ENCODE measurements around the gene SMIM8. TPM values are rescaled to one million over a fixed set of nuclear protein-coding genes. Genes with fewer than 3 reads are reported as not detected.
A peak's percentile ranks its signal among the peaks of the same experiment; 100 is the strongest.

Gene SMIM8, protein sequence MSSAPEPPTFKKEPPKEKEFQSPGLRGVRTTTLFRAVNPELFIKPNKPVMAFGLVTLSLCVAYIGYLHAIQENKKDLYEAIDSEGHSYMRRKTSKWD
- 15.5 TPM for polyA plus RNA-seq (2013, experiment 1 of 2)
- polyA plus RNA-seq (2013, experiment 2 of 2): 15.8 TPM

- Histone ChIP-seq H2BK5ac (ENCODE audit: low read length) (no peak within 1 kb of the TSS), H2AFZ (ENCODE audit: low read length) (peak within 1 kb of the TSS; percentile 98), H3K14ac (ENCODE audit: low read length) (peak within 1 kb of the TSS; percentile 63), H4K91ac (ENCODE audit: low read depth, low read length, poor library complexity) (no peak within 1 kb of the TSS), H3K23ac (ENCODE audit: low read depth, low read length, poor library complexity) (peak within 1 kb of the TSS; percentile 75), H2BK15ac (ENCODE audit: low read length) (no peak within 1 kb of the TSS), H3K79me1 (ENCODE audit: low read depth, low read length) (peaks cover 6% of the 10 kb centered on the region), H2BK12ac (ENCODE audit: low read length) (no peak within 1 kb of the TSS), H3K18ac (ENCODE audit: low read length) (peak within 1 kb of the TSS; percentile 94), H3K27ac (replicated peaks; ENCODE audit: low read length) (peak within 1 kb of the TSS; percentile 31), H4K8ac (ENCODE audit: low read depth, low read length) (peak within 1 kb of the TSS; percentile 82), H3K4ac (ENCODE audit: low read length) (no peak within 1 kb of the TSS), H3K36me3 (replicated peaks in 1 of 2; ENCODE audit: control insufficient read depth in 2 of 2, insufficient read depth in 2 of 2, low read length in 2 of 2) (no peaks in the 10 kb centered on the region), H3K4me2 (ENCODE audit: insufficient read depth, low read length, poor library complexity, severe bottlenecking) (peak within 1 kb of the TSS; percentile 56), H3K9me3 (replicated peaks in 1 of 2; ENCODE audit: control insufficient read depth in 2 of 2, insufficient read depth in 1 of 2, low read depth in 1 of 2, low read length in 2 of 2) (no peaks in the 10 kb centered on the region), H2AK5ac (ENCODE audit: low read depth, low read length) (peak within 1 kb of the TSS; percentile 43), H2BK120ac (ENCODE audit: low read depth, low read length) (no peak within 1 kb of the TSS), H3K4me1 (ENCODE audit: control insufficient read depth in 2 of 2, insufficient read depth in 1 of 2, low read depth in 1 of 2, low read length in 2 of 2) (no peaks in the 10 kb centered on the region), H3K4me3 (ENCODE audit: low read length in 2 of 2) (peak within 1 kb of the TSS; percentile 81 to 99), H3K27me3 (ENCODE audit: control insufficient read depth in 3 of 3, insufficient read depth in 3 of 3, low read depth in 1 of 3, low read length in 3 of 3) (no peaks in the 10 kb centered on the region), H3K9ac (ENCODE audit: low read depth, low read length, poor library complexity) (peak within 1 kb of the TSS; percentile 94)
- no CpG with 5 or more reads among the region's 60 CpGs for WGBS, 2 donors (ENCODE audit: extremely low coverage in 2 of 2, insufficient read length in 2 of 2, insufficient replicate concordance in 1 of 2)
- DNase-seq (ENCODE audit: low spot score): peak; percentile 84
These were observed at the start of gene SMIM8 for GRCh38 chr6:87322304-87323212. Gene SMIM8, plus strand, starts transcription at chr6:87322588. Its CDS starts 14,444 bp downstream, at chr6:87337032.

DNA sequence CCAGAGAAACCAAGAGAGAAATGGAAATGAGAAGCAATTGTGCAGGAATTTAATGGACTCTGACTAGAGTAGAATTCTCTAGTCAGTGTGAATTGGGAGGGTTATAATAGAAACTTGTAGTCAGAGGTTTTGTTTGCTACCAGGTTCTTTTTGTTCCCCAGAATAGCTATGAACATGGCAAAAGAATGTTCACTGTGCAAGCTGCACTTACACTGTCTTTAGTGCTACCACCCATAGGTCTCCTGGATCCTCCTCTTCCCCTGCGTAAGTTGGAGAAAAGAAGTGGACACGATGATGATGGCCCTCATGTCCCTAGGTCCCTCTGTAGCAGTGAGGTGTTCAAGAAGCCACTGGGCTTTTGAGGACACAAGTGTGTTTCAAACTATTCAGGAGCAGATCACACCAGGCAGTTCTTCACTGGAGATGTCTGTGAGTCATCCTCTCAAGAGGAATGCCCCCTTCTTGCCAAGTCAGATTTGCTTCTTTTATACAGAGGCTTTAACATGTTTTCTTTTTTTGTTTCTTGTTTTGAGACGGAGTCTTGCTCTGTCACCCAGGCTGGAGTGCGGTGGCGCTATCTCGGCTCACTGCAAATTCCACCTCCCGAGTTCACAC lies 47.6 kb upstream of the SMIM8 start:
- Histone ChIP-seq H3K4ac (ENCODE audit: low read length) (no peak overlapping the region), H4K8ac (ENCODE audit: low read depth, low read length) (no peak overlapping the region), H3K23ac (ENCODE audit: low read depth, low read length, poor library complexity) (no peak overlapping the region), H2BK15ac (ENCODE audit: low read length) (no peak overlapping the region), H2BK12ac (ENCODE audit: low read length) (no peak overlapping the region), H3K9me3 (replicated peaks in 1 of 2; ENCODE audit: control insufficient read depth in 2 of 2, insufficient read depth in 1 of 2, low read depth in 1 of 2, low read length in 2 of 2) (no peaks in the 10 kb centered on the region), H3K79me1 (ENCODE audit: low read depth, low read length) (no peaks in the 10 kb centered on the region), H2BK5ac (ENCODE audit: low read length) (no peak overlapping the region), H3K36me3 (replicated peaks in 1 of 2; ENCODE audit: control insufficient read depth in 2 of 2, insufficient read depth in 2 of 2, low read length in 2 of 2) (no peaks in the 10 kb centered on the region), H3K27ac (replicated peaks; ENCODE audit: low read length) (no peak overlapping the region), H3K4me1 (ENCODE audit: control insufficient read depth in 2 of 2, insufficient read depth in 1 of 2, low read depth in 1 of 2, low read length in 2 of 2) (peaks cover 0 to 2% of the 10 kb centered on the region in 2 donors), H3K4me3 (ENCODE audit: low read length in 2 of 2) (no peak overlapping the region), H2AK5ac (ENCODE audit: low read depth, low read length) (no peak overlapping the region), H3K27me3 (ENCODE audit: control insufficient read depth in 3 of 3, insufficient read depth in 3 of 3, low read depth in 1 of 3, low read length in 3 of 3) (no peaks in the 10 kb centered on the region), H3K18ac (ENCODE audit: low read length) (no peak overlapping the region), H3K9ac (ENCODE audit: low read depth, low read length, poor library complexity) (no peak overlapping the region), H4K91ac (ENCODE audit: low read depth, low read length, poor library complexity) (no peak overlapping the region), H3K14ac (ENCODE audit: low read length) (no peak overlapping the region), H3K4me2 (ENCODE audit: insufficient read depth, low read length, poor library complexity, severe bottlenecking) (no peak overlapping the region), H2AFZ (ENCODE audit: low read length) (no peak overlapping the region), H2BK120ac (ENCODE audit: low read depth, low read length) (no peak overlapping the region)
- no CpG with 5 or more reads among the region's 7 CpGs for WGBS, 2 donors (ENCODE audit: extremely low coverage in 2 of 2, insufficient read length in 2 of 2, insufficient replicate concordance in 1 of 2)
- DNase-seq (ENCODE audit: low spot score): no peak

- H2BK15ac ChIP-seq (ENCODE audit: low read length): no peak overlapping the region
- no peak for DNase-seq (ENCODE audit: low spot score)
These were observed 45.8 kb upstream of the SMIM8 start for GRCh38 chr6:87276624-87277023.

DNA sequence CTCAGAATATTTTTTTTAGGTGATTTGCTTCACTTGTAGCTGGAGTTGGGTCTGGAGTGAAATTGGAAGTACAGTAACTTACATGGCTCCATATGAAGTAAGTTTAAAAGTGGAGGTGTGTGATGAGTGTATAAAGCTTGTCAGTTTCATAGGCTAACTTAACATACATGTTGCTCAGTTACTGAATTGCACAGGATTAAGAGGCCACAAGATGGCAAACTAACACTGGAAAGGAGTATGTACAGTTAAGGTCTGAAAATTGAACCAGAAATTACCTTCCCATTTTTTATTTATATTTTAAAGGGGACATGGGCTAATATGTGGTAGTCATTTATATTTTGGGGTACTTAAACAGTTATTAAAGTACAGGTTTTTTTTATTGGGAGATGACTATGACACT lies 45.3 kb upstream of the SMIM8 start:
- no peak overlapping the region for H3K27ac ChIP-seq (replicated peaks; ENCODE audit: low read length)
- no peak overlapping the region for H2BK15ac ChIP-seq (ENCODE audit: low read length)
- no peaks in the 10 kb centered on the region for H3K27me3 ChIP-seq (ENCODE audit: control insufficient read depth in 3 of 3, insufficient read depth in 3 of 3, low read depth in 1 of 3, low read length in 3 of 3)
- H2AK5ac ChIP-seq (ENCODE audit: low read depth, low read length): no peak overlapping the region
- no peak overlapping the region for H2AFZ ChIP-seq (ENCODE audit: low read length)
- H2BK12ac ChIP-seq (ENCODE audit: low read length): no peak overlapping the region
- no peak overlapping the region for H3K4me3 ChIP-seq (ENCODE audit: low read length in 2 of 2)
- no peaks in the 10 kb centered on the region for H3K79me1 ChIP-seq (ENCODE audit: low read depth, low read length)
- H3K9me3 ChIP-seq (replicated peaks in 1 of 2; ENCODE audit: control insufficient read depth in 2 of 2, insufficient read depth in 1 of 2, low read depth in 1 of 2, low read length in 2 of 2): no peaks in the 10 kb centered on the region
- H3K36me3 ChIP-seq (replicated peaks in 1 of 2; ENCODE audit: control insufficient read depth in 2 of 2, insufficient read depth in 2 of 2, low read length in 2 of 2): no peaks in the 10 kb centered on the region
- no peak overlapping the region for H3K18ac ChIP-seq (ENCODE audit: low read length)
- no peak overlapping the region for H3K4ac ChIP-seq (ENCODE audit: low read length)
- no peak for DNase-seq (ENCODE audit: low spot score)
- H3K4me1 ChIP-seq (ENCODE audit: control insufficient read depth in 2 of 2, insufficient read depth in 1 of 2, low read depth in 1 of 2, low read length in 2 of 2): peaks cover 0 to 2% of the 10 kb centered on the region in 2 donors
- H4K8ac ChIP-seq (ENCODE audit: low read depth, low read length): no peak overlapping the region
- H2BK5ac ChIP-seq (ENCODE audit: low read length): no peak overlapping the region
- no peak overlapping the region for H4K91ac ChIP-seq (ENCODE audit: low read depth, low read length, poor library complexity)
- no peak overlapping the region for H3K14ac ChIP-seq (ENCODE audit: low read length)
- H2BK120ac ChIP-seq (ENCODE audit: low read depth, low read length): no peak overlapping the region
- H3K23ac ChIP-seq (ENCODE audit: low read depth, low read length, poor library complexity): no peak overlapping the region
- no peak overlapping the region for H3K4me2 ChIP-seq (ENCODE audit: insufficient read depth, low read length, poor library complexity, severe bottlenecking)
- no peak overlapping the region for H3K9ac ChIP-seq (ENCODE audit: low read depth, low read length, poor library complexity)

More at GRCh38 chr6:87276624-87277023, 45.8 kb upstream of the SMIM8 start:
- Histone ChIP-seq H3K23ac (ENCODE audit: low read depth, low read length, poor library complexity) (no peak overlapping the region), H3K4ac (ENCODE audit: low read length) (no peak overlapping the region), H2BK12ac (ENCODE audit: low read length) (no peak overlapping the region), H3K27me3 (ENCODE audit: control insufficient read depth in 3 of 3, insufficient read depth in 3 of 3, low read depth in 1 of 3, low read length in 3 of 3) (no peaks in the 10 kb centered on the region), H2AFZ (ENCODE audit: low read length) (no peak overlapping the region), H4K91ac (ENCODE audit: low read depth, low read length, poor library complexity) (no peak overlapping the region), H2BK5ac (ENCODE audit: low read length) (no peak overlapping the region), H2AK5ac (ENCODE audit: low read depth, low read length) (no peak overlapping the region), H4K8ac (ENCODE audit: low read depth, low read length) (no peak overlapping the region), H3K18ac (ENCODE audit: low read length) (no peak overlapping the region), H3K4me3 (ENCODE audit: low read length in 2 of 2) (no peak overlapping the region), H3K4me1 (ENCODE audit: control insufficient read depth in 2 of 2, insufficient read depth in 1 of 2, low read depth in 1 of 2, low read length in 2 of 2) (peaks cover 0 to 2% of the 10 kb centered on the region in 2 donors), H3K14ac (ENCODE audit: low read length) (no peak overlapping the region), H2BK120ac (ENCODE audit: low read depth, low read length) (no peak overlapping the region), H3K36me3 (replicated peaks in 1 of 2; ENCODE audit: control insufficient read depth in 2 of 2, insufficient read depth in 2 of 2, low read length in 2 of 2) (no peaks in the 10 kb centered on the region), H3K79me1 (ENCODE audit: low read depth, low read length) (no peaks in the 10 kb centered on the region), H3K9ac (ENCODE audit: low read depth, low read length, poor library complexity) (no peak overlapping the region), H3K9me3 (replicated peaks in 1 of 2; ENCODE audit: control insufficient read depth in 2 of 2, insufficient read depth in 1 of 2, low read depth in 1 of 2, low read length in 2 of 2) (no peaks in the 10 kb centered on the region), H3K4me2 (ENCODE audit: insufficient read depth, low read length, poor library complexity, severe bottlenecking) (no peak overlapping the region), H3K27ac (replicated peaks; ENCODE audit: low read length) (no peak overlapping the region)
- WGBS, 2 donors (ENCODE audit: extremely low coverage in 2 of 2, insufficient read length in 2 of 2, insufficient replicate concordance in 1 of 2): no CpG with 5 or more reads among the region's 1 CpG

Measured in neuronal stem cell (in vitro differentiated cells).